Activated CD4-positive, alpha-beta T cell treated with anti-CD3 and anti-CD28 coated beads, Interleukin-2, amount 10 ng/mL, durations not matched to agents 24 days and 14 days (primary cell): Measurements from ENCODE around the gene REEP3. TPM values are rescaled to one million over a fixed set of nuclear protein-coding genes. Genes with fewer than 3 reads are reported as not detected.

Experiments
- DNase-seq: peaks from one replicate; pipeline ENCODE4 v3.0.0; 2022
- H3K27ac Mint-ChIP-seq: one replicate; pipeline ENCODE4 v1.8.0; 2022; ENCODE audit warnings: mild to moderate bottlenecking, mixed read lengths
- H3K27me3 Mint-ChIP-seq: one replicate; pipeline ENCODE4 v1.8.0; 2022; ENCODE audit warnings: mixed read lengths
- H3K36me3 Mint-ChIP-seq: one replicate; pipeline ENCODE4 v1.8.0; 2022; ENCODE audit warnings: low read depth, mild to moderate bottlenecking, mixed read lengths
- H3K4me1 Mint-ChIP-seq: one replicate; pipeline ENCODE4 v1.8.0; 2021; ENCODE audit warnings: mixed read lengths
- H3K4me3 Mint-ChIP-seq: one replicate; pipeline ENCODE4 v1.8.0; 2022; ENCODE audit warnings: mild to moderate bottlenecking, moderate library complexity, mixed read lengths
- H3K9me3 Mint-ChIP-seq: one replicate; pipeline ENCODE4 v1.8.0; 2021; ENCODE audit warnings: mixed read lengths
- intact Hi-C: fragments of 100-400 bp; cut with micrococcal nuclease; formaldehyde crosslinking; loops from one replicate; pipeline ENCODE4 v1.15.1; 2023
- total RNA-seq: library from RNA; stranded (reverse); gene quantifications from 2 replicates; pipeline ENCODE4 v1.2.3, GENCODE V29; 2022

REEP3 gene
- total RNA-seq, 1 donor from 2014 or later, result 23.6 TPM

DNA sequence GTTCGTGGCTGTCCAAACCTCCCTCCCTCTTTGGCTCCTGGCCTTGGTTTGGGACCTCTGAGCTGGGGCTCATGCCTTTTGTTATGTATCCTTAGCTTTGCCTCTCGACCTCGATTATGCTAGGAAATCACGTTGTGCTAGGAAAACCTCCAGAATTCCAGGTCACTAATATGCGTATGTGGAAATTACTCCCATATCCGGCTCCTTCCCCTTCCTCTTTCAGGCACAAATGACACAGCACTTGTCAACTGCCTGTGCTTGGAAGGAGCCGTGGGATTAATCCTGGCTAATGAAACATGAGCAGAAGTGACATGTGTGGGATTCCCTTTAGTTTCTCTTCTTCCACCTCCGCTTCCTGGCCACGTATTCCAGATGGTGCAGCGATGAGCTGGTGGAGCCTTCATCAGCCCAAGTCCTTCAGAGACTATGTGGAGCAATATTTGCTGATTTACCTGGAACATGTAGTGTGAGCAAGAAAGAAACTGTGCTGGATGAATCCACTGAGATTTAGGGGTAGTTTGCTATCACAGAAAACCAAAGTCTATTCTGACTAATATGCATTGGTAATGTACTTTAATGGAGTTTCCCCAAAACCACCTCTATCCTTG, 149.2 kb downstream of the REEP3 start:
- intact Hi-C loops, result no loop called here
- H3K27ac Mint-ChIP-seq, result no peak overlapping the region
- peaks cover 12% of the 10 kb centered on the region for H3K27me3 Mint-ChIP-seq
- no peaks in the 10 kb centered on the region for H3K4me1 Mint-ChIP-seq
- no peak for DNase-seq
- no peaks in the 10 kb centered on the region for H3K36me3 Mint-ChIP-seq
- no peak overlapping the region for H3K4me3 Mint-ChIP-seq
- no peaks in the 10 kb centered on the region for H3K9me3 Mint-ChIP-seq

- Mint-ChIP-seq H3K9me3 (no peaks in the 10 kb centered on the region), H3K4me3 (no peak overlapping the region), H3K27me3 (peaks cover 12% of the 10 kb centered on the region), H3K4me1 (no peaks in the 10 kb centered on the region), H3K27ac (no peak overlapping the region), H3K36me3 (no peaks in the 10 kb centered on the region)
- intact Hi-C loops, result no loop called here
- DNase-seq, result no peak
Observed at GRCh38 chr10:63671317-63671937, 150.2 kb downstream of the REEP3 start.

DNA sequence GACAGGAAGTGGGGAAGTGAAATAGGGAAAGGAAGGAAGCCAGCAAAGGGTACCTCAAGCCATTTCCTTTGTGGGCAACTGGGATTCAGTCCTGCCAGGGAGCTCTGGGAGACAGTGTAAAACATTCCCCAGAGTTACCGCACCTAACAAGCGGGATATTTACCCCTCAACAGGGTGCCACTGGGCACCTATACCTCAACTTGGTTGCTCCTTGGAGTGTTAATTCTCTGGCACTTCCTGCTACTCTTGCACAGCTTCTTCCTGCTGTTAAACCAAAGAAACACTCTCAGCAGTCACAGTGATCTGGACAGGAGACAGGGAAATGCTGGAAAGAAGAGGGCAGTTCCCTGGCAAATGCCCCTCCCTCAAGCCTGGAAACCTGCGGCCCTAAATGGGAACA, 151.3 kb downstream of the REEP3 start:
- H3K27ac Mint-ChIP-seq, result no peak overlapping the region

DNA sequence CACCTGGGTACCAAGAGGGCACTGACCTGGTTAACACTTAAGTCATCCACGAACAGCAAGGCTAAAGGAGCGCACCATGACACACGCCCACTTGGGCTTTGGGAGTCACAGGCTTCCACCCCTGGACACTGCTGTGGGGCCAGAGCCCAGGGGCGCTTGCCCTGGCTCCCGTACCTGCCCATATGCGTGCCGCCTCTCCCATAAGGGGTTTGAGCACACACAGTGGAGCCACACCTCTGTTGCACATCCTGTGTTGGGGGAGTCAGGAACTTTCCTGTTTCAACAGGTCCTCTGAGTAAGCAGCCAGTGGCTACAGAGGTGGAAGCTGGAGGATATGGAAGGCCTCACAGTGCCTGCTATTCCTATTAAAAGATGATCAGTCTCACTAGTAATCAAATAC, 152.0 kb downstream of the REEP3 start:
- H3K4me1 Mint-ChIP-seq, result no peaks in the 10 kb centered on the region
- H3K36me3 Mint-ChIP-seq, result no peaks in the 10 kb centered on the region
- DNase-seq, result no peak
- H3K27ac Mint-ChIP-seq, result no peak overlapping the region
- no peak overlapping the region for H3K4me3 Mint-ChIP-seq
- peaks cover 10% of the 10 kb centered on the region for H3K27me3 Mint-ChIP-seq
- intact Hi-C loops, result no loop called here
- no peaks in the 10 kb centered on the region for H3K9me3 Mint-ChIP-seq

More for the DNA sequence above, 151.3 kb downstream of the REEP3 start:
- H3K27me3 Mint-ChIP-seq, result peaks cover 12% of the 10 kb centered on the region
- intact Hi-C loops, result no loop called here
- DNase-seq, result no peak
- H3K4me3 Mint-ChIP-seq, result no peak overlapping the region
- no peaks in the 10 kb centered on the region for H3K9me3 Mint-ChIP-seq
- H3K36me3 Mint-ChIP-seq, result no peaks in the 10 kb centered on the region
- H3K4me1 Mint-ChIP-seq, result no peaks in the 10 kb centered on the region

- H3K4me1 Mint-ChIP-seq, result no peaks in the 10 kb centered on the region
- H3K4me3 Mint-ChIP-seq, result no peak overlapping the region
- intact Hi-C loops, result no loop called here
- DNase-seq, result no peak
- H3K36me3 Mint-ChIP-seq, result no peaks in the 10 kb centered on the region
- peaks cover 10% of the 10 kb centered on the region for H3K27me3 Mint-ChIP-seq
- H3K27ac Mint-ChIP-seq, result no peak overlapping the region
- H3K9me3 Mint-ChIP-seq, result no peaks in the 10 kb centered on the region
Observed at GRCh38 chr10:63673846-63674245, 152.6 kb downstream of the REEP3 start.

Other genes with a start within 250 kb of the REEP3 start
- gene JMJD1C, start 55.4 kb upstream of the REEP3 start, total RNA-seq, result 41.7 and 42.0 TPM in 2 replicates